RCC 7860 (cell line): Measurements from ENCODE around the gene DYRK1B.

Source experiments
- DNase-seq: peaks from one replicate; pipeline ENCODE4 v3.0.0-alpha.2; 2015; ENCODE audit warnings: low spot score
- FAIRE-seq: peaks from 2 replicates; lab custom pipeline; 2012; peaks lifted over from hg19 to GRCh38; lab: Jason Lieb, UNC

DYRK1B gene

GRCh38 chr19:39832341-39833083 is 1.4 kb downstream of the DYRK1B start:
- no peak for FAIRE-seq
- no peak for DNase-seq

- FAIRE-seq (no peak), DNase-seq (no peak)
These were observed 2.3 kb downstream of the DYRK1B start for GRCh38 chr19:39831679-39832078.

- no peak for FAIRE-seq
- no peak for DNase-seq
These were observed 3.1 kb downstream of the DYRK1B start for GRCh38 chr19:39830847-39831246.

GRCh38 chr19:39830406-39830805 is 3.6 kb downstream of the DYRK1B start:
- DNase-seq (no peak), FAIRE-seq (no peak)

GRCh38 chr19:39829702-39830275 is 4.2 kb downstream of the DYRK1B start:
- no peak for DNase-seq
- no peak for FAIRE-seq

GRCh38 chr19:39828654-39829032 is 5.3 kb downstream of the DYRK1B start:
- DNase-seq (no peak), FAIRE-seq (no peak)

GRCh38 chr19:39828015-39828653 is 5.8 kb downstream of the DYRK1B start:
- DNase-seq (no peak), FAIRE-seq (no peak)

- FAIRE-seq: no peak
- no peak for DNase-seq
These were observed 6.7 kb downstream of the DYRK1B start for GRCh38 chr19:39827216-39827615.

- DNase-seq: no peak
- FAIRE-seq: no peak
These were observed 7.5 kb downstream of the DYRK1B start for GRCh38 chr19:39826311-39826945.

- DNase-seq: no peak
- FAIRE-seq: no peak
These were observed 8.4 kb downstream of the DYRK1B start for GRCh38 chr19:39825531-39826076.

GRCh38 chr19:39825093-39825463 is 8.9 kb downstream of the DYRK1B start:
- no peak for FAIRE-seq

GRCh38 chr19:39824143-39825092 is 9.5 kb downstream of the DYRK1B start:
- no peak for DNase-seq
- no peak for FAIRE-seq

More at GRCh38 chr19:39825093-39825463, 8.9 kb downstream of the DYRK1B start:
- DNase-seq: no peak

GRCh38 chr19:39823686-39824085 is 10.3 kb downstream of the DYRK1B start:
- FAIRE-seq: no peak

GRCh38 chr19:39820696-39821095 is 13.3 kb downstream of the DYRK1B start:
- FAIRE-seq (no peak), DNase-seq (no peak)

More at GRCh38 chr19:39823686-39824085, 10.3 kb downstream of the DYRK1B start:
- no peak for DNase-seq

GRCh38 chr19:39819786-39820185 is 14.2 kb downstream of the DYRK1B start:
- DNase-seq: no peak
- FAIRE-seq: no peak

GRCh38 chr19:39818626-39819097 is 15.3 kb downstream of the DYRK1B start:
- DNase-seq: no peak
- no peak for FAIRE-seq

GRCh38 chr19:39817888-39818561 is 15.9 kb downstream of the DYRK1B start:
- no peak for FAIRE-seq

GRCh38 chr19:39816287-39817048 is 17.5 kb downstream of the DYRK1B start:
- DNase-seq: no peak
- no peak for FAIRE-seq

More at GRCh38 chr19:39817888-39818561, 15.9 kb downstream of the DYRK1B start:
- DNase-seq: no peak

GRCh38 chr19:39814595-39814994 is 19.4 kb downstream of the DYRK1B start:
- no peak for FAIRE-seq
- DNase-seq: no peak
